NCI-H2171 (cell line): Measurements from ENCODE around the gene PCDHGC4.

ENCODE experiments used
- DNase-seq: peaks from one replicate; lab custom pipeline; 2025; lab: John Stamatoyannopoulos, UW

PCDHGC4 gene

DNA sequence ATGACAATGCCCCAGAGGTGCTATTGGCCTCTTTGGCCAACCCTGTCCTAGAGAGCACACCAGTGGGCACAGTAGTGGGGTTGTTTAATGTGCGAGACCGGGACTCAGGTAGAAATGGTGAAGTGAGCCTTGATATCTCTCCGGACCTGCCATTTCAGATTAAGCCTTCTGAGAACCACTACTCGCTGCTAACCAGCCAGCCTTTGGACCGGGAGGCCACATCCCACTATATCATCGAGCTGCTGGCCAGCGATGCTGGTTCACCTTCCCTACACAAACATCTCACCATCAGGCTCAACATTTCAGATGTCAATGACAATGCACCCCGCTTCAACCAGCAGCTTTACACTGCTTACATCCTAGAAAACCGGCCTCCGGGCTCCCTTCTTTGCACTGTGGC lies 5.4 kb downstream of the PCDHGC4 start:
- no peak for DNase-seq

- no peak for DNase-seq
Measured at GRCh38 chr5:141490771-141491170, 5.9 kb downstream of the PCDHGC4 start.

DNA sequence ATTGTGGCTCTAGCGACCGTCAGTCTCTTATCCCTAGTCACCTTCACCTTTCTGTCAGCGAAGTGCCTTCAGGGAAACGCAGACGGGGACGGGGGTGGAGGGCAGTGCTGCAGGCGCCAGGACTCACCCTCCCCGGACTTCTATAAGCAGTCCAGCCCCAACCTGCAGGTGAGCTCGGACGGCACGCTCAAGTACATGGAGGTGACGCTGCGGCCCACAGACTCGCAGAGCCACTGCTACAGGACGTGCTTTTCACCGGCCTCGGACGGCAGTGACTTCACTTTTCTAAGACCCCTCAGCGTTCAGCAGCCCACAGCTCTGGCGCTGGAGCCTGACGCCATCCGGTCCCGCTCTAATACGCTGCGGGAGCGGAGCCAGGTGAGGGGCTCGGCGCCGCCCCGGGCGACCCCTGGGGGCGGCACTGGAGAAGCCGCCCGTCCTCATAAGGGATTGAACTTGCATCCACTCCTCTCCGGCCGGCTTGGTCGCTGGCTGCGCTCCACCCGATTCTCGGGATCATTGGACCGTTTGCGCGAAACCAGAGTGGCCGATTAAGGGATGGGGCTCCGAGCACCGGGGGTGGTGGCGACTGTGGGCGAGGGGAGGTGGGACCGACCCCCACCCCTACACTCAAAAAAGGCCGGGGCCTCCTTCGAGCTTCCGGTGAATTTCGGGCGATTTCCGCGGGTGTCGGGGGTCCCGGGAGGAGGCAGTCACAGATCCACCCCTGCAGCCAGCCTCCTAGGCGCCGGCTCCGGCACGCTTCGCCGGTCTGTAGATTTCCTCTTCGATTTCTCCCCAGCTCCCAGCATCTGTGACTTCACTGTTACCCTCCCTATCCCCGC lies 6.7 kb downstream of the PCDHGC4 start:
- no peak for DNase-seq

- no peak for DNase-seq
Measured at GRCh38 chr5:141492168-141492885, 7.5 kb downstream of the PCDHGC4 start.

- DNase-seq, result no peak
Measured at GRCh38 chr5:141493500-141494422, 8.9 kb downstream of the PCDHGC4 start.

- no peak for DNase-seq
Measured at GRCh38 chr5:141494761-141495452, 10.1 kb downstream of the PCDHGC4 start.

DNA sequence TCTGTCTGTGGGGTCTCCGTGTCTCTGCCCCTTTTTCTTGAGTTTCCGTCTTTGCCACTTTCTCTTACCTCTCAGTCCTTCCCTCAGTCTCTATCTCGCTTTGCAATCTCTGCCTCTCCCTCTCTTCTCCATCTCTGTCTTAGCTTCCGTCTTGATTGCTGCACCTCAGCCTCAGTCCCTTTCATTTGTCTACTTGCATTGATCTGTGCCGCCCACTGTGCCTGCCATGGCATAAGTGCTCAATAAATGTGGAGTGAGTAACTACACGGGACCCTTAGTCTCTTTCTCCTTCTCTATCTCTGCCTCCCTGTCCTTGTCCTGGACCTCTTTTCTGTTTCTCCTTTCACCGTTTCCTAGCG lies 10.6 kb downstream of the PCDHGC4 start:
- no peak for DNase-seq

DNA sequence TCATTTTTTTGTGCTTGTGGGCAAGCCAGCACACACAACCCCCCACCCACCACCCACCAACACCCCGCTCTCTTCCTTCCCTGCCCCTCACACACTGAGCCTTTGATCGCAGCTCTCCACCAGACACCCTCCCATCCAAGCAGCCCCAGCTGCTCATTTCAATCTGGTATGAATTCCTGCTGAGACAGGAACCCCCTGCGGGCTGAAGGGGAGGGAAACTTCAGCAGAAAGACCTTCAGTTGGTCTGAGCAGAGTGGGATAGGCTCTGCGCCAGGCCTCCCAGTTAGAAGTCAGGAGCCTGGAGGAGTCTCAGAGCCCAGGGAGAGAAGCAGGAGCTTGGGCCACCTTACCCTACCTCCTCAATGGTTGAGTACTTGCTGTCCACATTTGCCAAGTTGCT lies 11.2 kb downstream of the PCDHGC4 start:
- DNase-seq, result no peak

DNA sequence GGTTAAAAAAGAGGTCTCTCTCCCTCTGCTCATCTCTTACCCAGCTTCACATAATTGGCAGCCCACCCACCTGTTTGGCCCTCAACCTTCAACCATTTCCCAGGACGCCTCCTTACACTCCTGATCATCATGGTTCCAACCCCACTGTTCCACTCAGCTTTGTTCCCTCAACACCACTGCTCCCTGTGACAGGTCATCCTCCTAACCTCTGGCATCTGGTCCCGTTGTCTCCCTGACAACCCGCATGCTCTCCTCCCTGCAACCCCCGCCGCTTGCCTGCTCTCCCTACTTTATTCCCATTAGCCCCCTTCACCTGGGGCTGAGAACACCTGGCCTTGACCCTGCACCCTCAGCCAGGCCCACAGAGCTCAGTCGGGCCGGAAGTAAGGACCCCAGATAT lies 16.9 kb downstream of the PCDHGC4 start:
- DNase-seq, result no peak

DNA sequence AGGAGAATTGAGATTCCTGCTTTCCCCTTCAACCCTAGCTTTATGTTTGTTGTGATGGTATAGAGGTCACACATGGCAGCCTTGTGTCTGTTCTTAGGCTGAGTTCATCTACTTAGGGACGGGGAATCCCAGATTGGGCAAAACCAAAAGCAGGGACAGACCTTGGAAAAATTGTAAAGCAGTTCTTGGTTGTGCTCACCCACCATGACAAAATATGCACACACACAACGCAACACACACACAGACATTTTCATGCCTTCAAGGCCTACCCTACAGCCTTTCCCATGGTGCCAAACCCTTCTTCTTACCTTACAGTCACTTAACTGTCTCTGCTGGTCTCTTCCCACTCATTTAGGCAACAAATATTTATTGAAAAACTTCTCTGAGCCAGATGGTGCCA lies 18.9 kb downstream of the PCDHGC4 start:
- DNase-seq, result no peak

DNA sequence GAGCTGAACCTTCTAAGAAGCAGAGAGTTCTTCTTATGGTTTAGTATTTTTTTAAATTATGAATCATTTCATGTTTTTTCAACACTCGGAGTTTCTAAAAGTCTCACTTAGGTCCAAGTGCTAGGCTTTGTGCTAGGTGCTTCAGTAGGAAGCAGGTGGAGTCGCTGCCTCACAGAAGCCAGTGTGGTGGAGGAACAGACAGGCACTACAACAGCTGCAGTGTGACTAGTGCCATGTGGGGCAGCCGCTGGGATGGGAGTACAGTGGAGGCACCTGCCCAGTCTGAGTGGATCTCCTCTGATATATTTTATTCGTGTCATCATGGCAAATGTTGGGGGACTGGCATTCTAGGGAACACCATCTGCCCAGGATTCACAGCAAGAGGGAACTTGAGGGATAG lies 19.4 kb downstream of the PCDHGC4 start:
- no peak for DNase-seq

DNA sequence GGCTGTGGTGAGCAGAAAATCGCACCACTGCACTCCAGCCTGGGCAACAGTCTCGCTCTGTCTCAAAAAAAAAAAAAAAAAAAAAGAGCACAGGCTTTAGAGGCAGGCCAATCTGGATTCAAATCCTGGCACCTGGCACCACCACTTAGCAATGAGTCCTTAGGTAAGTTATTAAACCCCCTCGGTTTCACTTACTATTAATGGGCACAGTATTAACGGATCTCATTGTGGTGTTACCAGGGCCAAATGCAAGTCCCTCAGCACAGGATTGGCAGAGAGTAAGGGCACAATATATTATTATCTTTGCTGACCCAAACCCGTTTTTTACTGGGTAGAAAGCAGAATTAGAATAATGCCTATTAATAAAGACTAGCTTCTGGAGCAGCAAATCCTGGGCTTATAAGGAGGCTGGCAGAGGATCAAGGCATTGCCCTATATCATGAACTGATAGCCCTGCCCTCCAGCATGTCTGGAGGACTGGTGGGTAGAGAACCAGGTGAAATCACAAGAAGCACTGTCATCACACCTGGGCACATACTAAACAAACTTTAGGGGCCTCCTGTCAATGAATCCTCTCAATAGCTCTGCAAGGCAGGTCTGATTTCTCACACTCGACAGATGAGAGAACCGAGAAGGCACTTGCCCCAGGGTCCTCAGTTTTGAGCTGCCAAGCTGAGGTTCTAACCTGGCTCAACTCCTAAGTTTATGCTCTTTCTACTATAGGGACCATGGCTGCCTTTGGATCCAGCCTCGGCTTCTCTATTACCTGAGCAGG lies 21.7 kb downstream of the PCDHGC4 start:
- DNase-seq, result no peak

DNA sequence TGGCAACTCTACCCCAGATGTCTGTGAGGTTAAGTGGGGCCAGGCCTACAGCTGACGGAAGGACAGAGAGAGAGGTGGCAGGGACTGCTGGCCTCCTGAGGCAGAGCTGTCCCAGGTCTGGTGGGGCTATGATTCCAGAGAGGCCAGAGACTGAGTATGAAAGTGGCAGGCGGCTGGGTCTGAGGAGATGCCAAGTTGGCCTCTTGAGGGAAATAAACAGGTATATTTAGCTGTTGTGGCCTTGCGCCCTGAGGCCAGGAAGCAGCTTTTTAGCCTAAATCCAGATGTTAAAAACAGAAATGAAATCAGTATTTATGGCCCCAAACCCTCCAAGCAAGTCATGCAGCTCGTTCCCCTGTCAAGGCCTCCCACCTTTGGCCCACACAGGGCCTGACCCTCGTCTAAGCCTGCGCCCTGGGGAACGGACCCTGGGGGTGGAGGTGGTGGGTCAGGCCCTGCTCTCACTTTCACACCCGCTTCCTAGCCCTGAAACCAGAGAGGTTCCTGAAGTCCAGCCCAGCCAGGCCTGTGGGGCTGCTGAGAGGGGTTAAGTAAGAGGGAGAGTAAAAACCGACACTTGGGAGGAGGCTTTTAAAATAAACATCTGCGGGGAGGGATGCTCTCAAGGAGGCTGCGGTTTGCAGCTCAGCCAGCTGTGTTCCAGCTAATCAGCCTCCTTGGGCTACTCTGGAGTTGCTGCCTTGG lies 22.7 kb downstream of the PCDHGC4 start:
- no peak for DNase-seq

DNA sequence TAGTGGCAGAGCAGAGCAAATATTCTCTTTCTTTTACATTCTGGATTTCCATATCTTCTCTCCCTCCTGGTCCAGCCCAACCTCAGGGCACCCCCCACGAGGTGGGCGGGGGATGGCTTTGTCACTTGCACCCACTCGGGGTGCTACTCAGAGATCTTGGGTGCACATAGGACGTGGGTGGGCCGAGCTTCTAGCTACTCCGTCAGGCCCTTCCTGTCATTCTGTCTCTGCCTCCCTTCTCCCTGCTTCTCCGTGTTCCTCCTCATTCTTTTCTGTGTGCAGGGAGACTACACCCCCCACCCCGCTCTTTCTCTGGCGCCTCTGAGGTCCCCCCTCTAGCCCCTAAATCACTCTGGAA lies 23.6 kb downstream of the PCDHGC4 start:
- DNase-seq, result no peak

DNA sequence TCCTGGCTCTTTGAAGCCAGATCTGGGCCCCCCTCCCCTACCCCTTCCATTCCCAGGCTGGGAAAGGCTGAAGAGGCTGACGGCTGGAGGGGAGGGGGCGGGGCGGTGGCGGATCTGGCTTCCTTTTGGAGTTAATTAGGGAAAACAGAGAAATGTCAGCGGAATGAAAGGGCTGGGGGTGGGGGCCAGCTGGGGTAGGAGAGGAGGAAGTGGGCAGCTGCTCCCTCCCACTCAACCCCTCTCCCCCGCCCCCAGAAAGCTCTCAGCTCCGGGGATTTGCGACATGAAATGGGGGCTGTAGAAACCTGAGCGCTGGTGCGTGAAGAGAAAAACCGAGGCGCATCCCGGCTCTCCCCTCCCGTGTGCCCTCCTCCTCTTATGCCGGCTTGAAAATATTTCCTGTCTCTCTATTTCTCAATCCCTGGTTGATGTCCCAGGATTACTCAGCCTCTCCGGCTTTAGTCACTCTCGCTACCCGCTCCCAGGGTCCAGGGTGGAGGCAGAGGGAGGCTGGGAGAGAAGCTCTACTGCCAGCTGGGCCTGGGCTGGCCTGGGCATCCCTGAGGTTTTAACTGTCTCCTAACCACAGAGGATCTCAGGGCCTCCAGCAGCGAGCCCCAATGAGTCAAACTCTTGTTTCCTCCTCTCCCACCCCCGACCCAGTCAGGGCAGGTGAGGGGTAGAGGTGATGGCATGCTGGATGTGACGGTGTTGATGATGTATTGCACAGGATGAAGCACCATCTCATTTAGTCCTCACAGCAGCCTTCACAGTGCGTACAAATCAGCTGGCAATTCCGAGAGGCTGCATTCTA lies 24.2 kb downstream of the PCDHGC4 start:
- peak; percentile 24 for DNase-seq

- no peak for DNase-seq
Measured at GRCh38 chr5:141510160-141510559, 25.3 kb downstream of the PCDHGC4 start.

GRCh38 chr5:141510850-141511601 lies 26.2 kb downstream of the PCDHGC4 start:
- no peak for DNase-seq

- no peak for DNase-seq
Measured at GRCh38 chr5:141511771-141512325, 27.0 kb downstream of the PCDHGC4 start.
